ENCODE data around the gene ARF6.

DNA sequence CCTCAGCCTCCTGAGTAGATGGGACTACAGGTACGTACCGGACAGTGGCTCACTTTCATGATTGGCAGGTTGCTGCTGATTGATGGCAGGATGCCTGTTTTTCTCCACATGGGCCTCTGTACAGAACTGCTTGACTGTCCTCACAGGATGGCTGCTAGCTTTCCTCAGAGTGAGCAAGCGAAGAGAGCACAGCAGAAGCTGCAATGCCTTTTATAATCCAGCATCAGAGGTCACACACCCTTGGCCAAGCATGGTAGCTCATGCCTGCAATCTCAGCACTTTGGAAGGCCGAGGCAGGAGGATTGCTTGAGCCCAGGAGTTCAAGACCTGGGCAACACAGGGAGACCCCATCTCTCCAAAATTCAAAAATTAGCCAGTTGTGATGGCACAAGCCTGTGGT, 31.0 kb downstream of the ARF6 start:
- TF ChIP-seq, protein P1, sequence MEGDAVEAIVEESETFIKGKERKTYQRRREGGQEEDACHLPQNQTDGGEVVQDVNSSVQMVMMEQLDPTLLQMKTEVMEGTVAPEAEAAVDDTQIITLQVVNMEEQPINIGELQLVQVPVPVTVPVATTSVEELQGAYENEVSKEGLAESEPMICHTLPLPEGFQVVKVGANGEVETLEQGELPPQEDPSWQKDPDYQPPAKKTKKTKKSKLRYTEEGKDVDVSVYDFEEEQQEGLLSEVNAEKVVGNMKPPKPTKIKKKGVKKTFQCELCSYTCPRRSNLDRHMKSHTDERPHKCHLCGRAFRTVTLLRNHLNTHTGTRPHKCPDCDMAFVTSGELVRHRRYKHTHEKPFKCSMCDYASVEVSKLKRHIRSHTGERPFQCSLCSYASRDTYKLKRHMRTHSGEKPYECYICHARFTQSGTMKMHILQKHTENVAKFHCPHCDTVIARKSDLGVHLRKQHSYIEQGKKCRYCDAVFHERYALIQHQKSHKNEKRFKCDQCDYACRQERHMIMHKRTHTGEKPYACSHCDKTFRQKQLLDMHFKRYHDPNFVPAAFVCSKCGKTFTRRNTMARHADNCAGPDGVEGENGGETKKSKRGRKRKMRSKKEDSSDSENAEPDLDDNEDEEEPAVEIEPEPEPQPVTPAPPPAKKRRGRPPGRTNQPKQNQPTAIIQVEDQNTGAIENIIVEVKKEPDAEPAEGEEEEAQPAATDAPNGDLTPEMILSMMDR (conservative IDR thresholded peaks at IDR 0.05 in 1 of 2, IDR thresholded peaks at IDR 0.05 in 1 of 2; ENCODE audit: low read depth in 1 of 2, low read length in 2 of 2) = no peak
- no peak for TF ChIP-seq EZH2 (IDR thresholded peaks at IDR 0.05; ENCODE audit: low read length, missing control alignments)
